Mammary epithelial cell (primary cell): ENCODE measurements around the gene VPS16.

ENCODE experiments used
- EZH2 ChIP-seq: IDR thresholded peaks from 2 replicates; pipeline ENCODE4 v1.6.1; 2012; ENCODE audit warnings: low read length, inconsistent platforms, borderline replicate concordance
- TF ChIP-seq, protein P1 (sequence below), 2 donors: IDR thresholded peaks in 1 of 2; conservative IDR thresholded peaks in 1 of 2; 2 replicates each; pipeline ENCODE4 v1.5.1; 2011 to 2012; ENCODE audit warnings: inconsistent platforms in 2 of 2, low read length in 2 of 2, mild to moderate bottlenecking in 2 of 2, control low read depth in 1 of 2, low read depth in 1 of 2; ENCODE audit not compliant: insufficient read depth in 1 of 2; ENCODE audit errors: extremely low read depth in 1 of 2

DNA sequence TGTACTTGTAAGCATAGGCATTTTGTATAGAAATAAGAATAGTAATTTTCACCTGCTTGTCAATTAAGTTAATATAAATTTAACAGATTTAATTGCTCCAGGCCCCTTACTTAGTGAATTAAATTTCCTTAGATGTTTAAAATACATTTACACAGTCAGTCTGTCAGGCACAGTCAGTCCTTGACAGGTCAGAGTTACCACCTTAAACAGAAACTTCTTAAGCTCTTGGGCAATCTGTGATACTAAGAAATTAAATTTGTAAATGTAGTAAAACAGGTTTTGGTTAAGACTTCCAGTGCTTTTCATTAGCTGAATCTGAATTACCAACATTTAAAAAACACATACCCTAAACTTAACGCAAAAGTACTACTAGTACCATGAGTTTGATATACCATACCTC is 48.7 kb downstream of the VPS16 start:
- TF ChIP-seq, protein P1, sequence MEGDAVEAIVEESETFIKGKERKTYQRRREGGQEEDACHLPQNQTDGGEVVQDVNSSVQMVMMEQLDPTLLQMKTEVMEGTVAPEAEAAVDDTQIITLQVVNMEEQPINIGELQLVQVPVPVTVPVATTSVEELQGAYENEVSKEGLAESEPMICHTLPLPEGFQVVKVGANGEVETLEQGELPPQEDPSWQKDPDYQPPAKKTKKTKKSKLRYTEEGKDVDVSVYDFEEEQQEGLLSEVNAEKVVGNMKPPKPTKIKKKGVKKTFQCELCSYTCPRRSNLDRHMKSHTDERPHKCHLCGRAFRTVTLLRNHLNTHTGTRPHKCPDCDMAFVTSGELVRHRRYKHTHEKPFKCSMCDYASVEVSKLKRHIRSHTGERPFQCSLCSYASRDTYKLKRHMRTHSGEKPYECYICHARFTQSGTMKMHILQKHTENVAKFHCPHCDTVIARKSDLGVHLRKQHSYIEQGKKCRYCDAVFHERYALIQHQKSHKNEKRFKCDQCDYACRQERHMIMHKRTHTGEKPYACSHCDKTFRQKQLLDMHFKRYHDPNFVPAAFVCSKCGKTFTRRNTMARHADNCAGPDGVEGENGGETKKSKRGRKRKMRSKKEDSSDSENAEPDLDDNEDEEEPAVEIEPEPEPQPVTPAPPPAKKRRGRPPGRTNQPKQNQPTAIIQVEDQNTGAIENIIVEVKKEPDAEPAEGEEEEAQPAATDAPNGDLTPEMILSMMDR (conservative IDR thresholded peaks at IDR 0.05 in 1 of 2, IDR thresholded peaks at IDR 0.05 in 1 of 2; ENCODE audit: extremely low read depth in 1 of 2, insufficient read depth in 1 of 2, low read depth in 1 of 2, low read length in 2 of 2): no peak
- no peak for TF ChIP-seq EZH2
